Stimulated activated CD8-positive, alpha-beta memory T cell treated with anti-CD3 and anti-CD28 coated beads, Interleukin-15, amount 100 ng/mL, for 24 hours (primary cell): Measurements from ENCODE around the gene MOGAT3.

ENCODE experiments used
- DNase-seq: peaks from one replicate; pipeline ENCODE4 v3.0.0-alpha.2; 2020; ENCODE audit warnings: low read depth

Gene MOGAT3

GRCh38 chr7:101200862-101201599 lies at the start of gene MOGAT3:
MOGAT3 (minus strand) TSS chr7:101201036; CDS start chr7:101200854, 182 bp downstream.
- no peak for DNase-seq

- DNase-seq = no peak
These were observed 49.5 kb upstream of the MOGAT3 start for GRCh38 chr7:101250324-101250723.

GRCh38 chr7:101248276-101248675 lies 47.4 kb upstream of the MOGAT3 start:
- DNase-seq = no peak

- no peak for DNase-seq
These were observed 44.4 kb upstream of the MOGAT3 start for GRCh38 chr7:101245147-101245668.

- DNase-seq = peak; percentile 82
These were observed 43.7 kb upstream of the MOGAT3 start, which contains the start of gene FIS1 for GRCh38 chr7:101244375-101245146. FIS1 (minus strand) TSS chr7:101245081; CDS start chr7:101245004, 77 bp downstream.

- DNase-seq = no peak
These were observed 43.0 kb upstream of the MOGAT3 start for GRCh38 chr7:101243646-101244374.

DNA sequence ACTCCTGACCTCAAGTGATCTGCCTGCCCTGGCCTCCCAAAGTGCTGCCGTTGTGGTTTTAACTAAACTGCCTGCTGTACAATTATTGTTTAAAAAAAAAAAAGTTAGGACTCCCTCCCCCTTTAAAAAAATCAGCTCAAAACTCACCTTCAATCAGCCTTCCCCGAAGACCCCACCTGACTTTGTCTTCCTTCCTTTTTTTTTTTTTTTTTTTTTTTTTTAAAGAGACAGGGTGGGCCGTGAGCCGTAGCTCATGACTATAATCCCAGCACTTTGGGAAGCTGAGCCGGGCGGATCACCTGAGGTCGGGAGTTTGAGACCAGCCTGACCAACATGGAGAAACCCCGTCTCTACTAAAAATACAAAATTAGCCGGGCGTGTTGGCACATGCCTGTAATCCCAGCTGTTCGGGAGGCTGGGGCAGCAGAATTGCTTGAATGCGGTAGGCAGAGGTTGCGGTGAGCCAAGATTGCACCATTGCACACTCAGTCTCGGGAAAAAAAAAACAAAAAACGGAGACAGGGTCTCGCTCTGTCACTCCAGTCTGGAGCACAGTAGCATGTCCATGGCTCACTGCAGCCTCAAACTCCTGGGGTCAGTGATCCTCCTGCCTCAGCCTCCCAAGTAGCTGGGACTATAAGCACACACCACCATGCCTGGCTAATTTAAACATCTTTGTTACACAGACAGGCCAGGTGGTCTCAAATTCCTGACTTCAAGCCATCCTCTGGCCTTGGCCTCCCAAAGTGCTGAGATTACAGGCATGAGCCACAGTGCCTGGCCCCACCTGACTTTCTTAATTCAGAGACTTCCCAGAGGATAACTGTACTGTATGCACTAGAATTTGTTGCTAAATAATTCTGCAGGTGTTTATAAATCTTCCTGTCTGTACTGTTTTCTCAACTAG lies 40.9 kb upstream of the MOGAT3 start:
- DNase-seq = no peak

DNA sequence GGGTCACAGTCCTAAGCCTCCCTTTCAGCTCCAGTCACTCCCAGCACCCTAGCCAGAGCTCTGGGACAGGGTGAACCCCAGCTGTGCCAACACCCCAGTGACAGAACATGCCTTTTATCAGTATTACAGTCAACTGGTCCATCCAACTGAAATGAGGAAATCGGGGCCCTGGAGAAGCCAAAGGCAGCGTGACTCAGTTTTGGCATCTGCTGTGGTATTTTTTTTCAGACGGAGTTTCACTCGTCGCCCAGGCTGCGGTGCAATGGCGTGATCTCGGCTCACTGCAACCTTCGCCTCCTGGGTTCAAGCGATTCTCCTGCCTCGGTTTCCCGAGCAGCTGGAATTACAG lies 40.2 kb upstream of the MOGAT3 start:
- DNase-seq = no peak

- DNase-seq = no peak
These were observed 39.6 kb upstream of the MOGAT3 start for GRCh38 chr7:101240226-101241014.

GRCh38 chr7:101239951-101240220 lies 39.0 kb upstream of the MOGAT3 start:
- no peak for DNase-seq

DNA sequence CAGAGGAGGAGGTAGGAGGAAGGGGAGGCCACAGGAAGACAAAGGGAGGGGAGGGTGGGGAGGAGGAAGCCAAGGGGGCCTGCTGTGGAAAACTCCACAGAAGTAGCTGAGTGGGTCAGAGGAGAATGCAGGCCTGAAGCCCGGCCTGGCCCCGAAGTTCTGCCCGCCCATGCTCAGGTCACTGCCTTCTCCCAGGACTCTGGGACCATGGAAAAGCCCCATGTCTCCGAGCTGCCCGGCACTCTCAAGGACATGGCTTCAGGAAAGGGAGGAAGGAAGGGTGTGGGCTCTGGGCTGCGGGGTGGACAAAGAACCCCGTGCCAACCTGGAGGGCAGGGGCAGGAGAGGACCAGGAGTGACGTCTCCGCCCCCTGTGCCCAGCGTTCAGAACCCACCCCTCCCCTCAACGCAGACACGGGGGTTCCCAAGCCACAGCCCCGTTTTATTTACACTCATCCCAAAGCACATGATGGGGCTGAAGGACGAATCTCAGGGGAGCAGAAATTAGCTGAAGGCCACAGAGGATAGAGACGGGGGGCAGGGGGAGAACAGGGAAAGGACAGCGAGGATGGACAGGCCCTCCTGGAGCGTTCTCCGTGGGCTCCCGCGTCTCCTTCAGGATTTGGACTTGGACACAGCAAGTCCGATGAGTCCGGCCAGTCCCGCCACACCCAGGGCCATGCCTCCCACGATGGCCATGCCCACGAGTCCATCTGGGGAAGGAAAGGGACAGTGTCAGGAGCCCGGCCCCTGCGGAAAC lies 38.5 kb upstream of the MOGAT3 start:
- no peak for DNase-seq

- no peak for DNase-seq
These were observed 37.7 kb upstream of the MOGAT3 start for GRCh38 chr7:101238226-101239182.

DNA sequence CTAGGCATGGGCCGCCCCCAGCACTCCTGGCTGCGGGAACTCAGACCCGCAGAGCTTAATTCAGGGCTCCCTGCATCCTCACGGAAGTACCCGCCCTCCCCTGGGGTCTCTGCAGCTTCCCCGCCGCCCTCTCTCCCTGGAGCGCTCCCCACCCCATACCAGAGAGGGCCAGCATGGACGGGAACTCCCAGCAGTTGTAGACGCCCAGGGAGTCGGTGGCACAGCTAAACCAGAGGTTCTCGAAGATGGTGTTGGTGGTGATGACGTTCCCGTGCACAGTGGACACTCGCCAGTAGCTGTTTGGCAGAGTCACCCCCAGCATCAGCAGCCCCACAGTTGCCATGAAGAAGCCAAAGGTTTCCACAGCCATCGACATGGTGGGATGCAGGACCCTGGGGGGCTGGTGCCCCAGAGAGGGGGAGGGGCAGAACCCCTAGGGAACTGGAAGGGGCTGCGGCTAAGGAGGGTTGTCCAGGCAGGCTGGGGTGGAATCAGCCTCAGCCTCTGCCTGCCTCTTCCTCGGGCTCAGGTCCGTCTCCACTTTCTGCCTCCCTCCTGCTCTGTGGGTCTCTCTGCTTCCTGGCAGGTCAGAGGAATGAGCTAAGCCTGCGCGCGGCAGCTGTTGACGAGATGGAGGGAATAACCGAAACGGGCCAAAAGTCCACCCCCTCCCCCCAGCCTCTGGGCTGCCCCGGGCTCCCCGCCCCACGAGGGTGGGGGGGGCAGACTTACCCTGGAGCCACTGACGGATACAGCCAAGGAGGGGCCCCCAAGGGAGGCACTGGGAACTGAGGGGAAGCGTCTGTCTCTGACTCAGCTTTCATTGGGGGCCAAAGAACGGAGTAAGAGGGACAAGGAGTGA lies 36.6 kb upstream of the MOGAT3 start, which contains the start of gene CLDN15:
Gene CLDN15 (minus strand): TSS at position 597 of the 862 bp plus-strand sequence. CDS start 221 bp downstream, at position 376.
- no peak for DNase-seq

DNA sequence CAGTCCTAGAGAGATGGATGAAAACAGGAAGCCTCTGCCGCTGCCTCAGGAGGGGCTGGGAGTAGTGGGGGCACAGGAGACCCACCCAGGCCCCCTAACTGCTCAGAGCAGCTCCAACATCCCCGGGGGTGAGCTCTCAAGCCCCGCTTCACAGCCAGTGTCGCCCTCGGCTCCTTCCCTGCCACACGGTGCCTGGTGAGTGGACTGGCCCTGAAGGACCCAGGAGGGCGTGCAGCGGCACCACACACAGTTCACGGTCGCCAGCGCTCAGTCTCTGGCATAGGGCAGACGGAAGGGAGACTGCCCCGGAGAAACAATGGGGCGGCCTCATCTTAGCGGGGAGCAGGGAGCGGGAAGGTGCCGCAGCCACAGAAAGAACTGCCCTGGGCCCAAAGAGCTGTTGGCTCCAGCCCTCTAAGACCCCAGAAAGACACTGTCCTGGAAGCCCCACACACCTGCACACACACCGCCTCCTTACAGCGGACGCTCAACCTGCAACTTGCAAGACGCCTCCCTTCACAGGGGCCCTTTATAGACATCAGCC lies 35.5 kb upstream of the MOGAT3 start:
- no peak for DNase-seq

GRCh38 chr7:101235522-101235921 lies 34.7 kb upstream of the MOGAT3 start:
- DNase-seq = no peak

GRCh38 chr7:101235050-101235449 lies 34.2 kb upstream of the MOGAT3 start:
- no peak for DNase-seq

DNA sequence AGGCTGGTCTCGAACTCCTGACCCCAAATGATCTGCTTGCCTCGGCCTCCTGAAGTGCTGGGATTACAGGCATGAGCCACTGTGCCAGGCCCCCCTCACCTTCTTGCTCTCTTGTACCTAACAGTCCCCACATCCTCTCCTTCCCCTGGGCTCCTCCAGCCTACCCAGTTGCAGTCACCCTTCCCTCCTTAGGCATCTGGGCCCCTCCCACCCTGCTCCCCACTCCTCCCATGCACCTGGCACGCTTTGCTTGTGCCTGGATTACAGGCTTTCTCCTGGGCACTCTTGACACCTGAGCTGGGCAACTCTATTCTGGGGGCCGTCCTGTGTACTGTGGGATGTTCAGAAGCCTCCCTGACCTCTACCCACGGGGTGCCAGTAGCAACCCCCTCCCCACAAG lies 33.8 kb upstream of the MOGAT3 start:
- DNase-seq = no peak
